IPS-20b (cell line): ENCODE measurements around the gene NCKAP1.
"Not testable (repeated sequence)": the region's sequence is repeated elsewhere in the genome, so short reads cannot be mapped to it uniquely, and the experiment has no call there.

Experiments
- H3K27ac ChIP-seq: one replicate; pipeline ENCODE4 v1.5.1; 2013; ENCODE audit warnings: low read length
- H3K27me3 ChIP-seq: 2 replicates; pipeline ENCODE4 v1.6.1; 2013; ENCODE audit warnings: mild to moderate bottlenecking, low read length, inconsistent platforms; ENCODE audit not compliant: insufficient read depth
- H3K36me3 ChIP-seq: 2 replicates; pipeline ENCODE4 v1.6.1; 2013; ENCODE audit warnings: low read depth, mild to moderate bottlenecking, inconsistent platforms, low read length, moderate library complexity; ENCODE audit not compliant: insufficient read depth
- H3K4me1 ChIP-seq: 2 replicates; pipeline ENCODE4 v1.6.1; 2013; ENCODE audit warnings: mild to moderate bottlenecking, control low read depth, inconsistent platforms, low read length, moderate library complexity; ENCODE audit not compliant: insufficient read depth
- H3K4me3 ChIP-seq: 2 replicates; pipeline ENCODE4 v1.5.1; 2013; ENCODE audit warnings: mild to moderate bottlenecking, low read length, inconsistent platforms
- H3K9ac ChIP-seq: 2 replicates; pipeline ENCODE4 v1.6.1; 2013; ENCODE audit warnings: low read depth, mild to moderate bottlenecking, inconsistent platforms, low read length, moderate library complexity
- H3K9me3 ChIP-seq: 2 replicates; pipeline ENCODE4 v1.6.1; 2013; ENCODE audit warnings: mild to moderate bottlenecking, low read depth, low read length, inconsistent platforms; ENCODE audit not compliant: insufficient read depth

Gene NCKAP1

DNA sequence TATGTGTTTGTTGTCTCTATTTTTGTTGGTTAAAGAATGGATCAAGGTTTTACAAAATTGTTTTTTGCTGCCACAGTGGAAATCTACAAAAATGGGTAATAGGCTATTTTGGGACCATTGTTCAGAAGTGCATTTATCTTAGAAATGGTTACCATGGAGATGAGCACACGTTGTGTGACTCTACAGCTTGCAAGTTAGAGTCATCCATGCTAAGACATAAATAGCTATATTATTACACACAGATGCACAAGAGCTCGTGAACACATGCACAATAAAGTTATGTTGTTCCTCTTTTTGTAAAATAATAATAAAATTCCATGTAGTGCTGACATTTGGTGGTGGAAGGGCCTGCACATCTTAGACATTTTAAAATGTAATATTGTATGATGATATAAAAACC lies 24.8 kb upstream of the NCKAP1 start:
- no peaks in the 10 kb centered on the region for H3K36me3 ChIP-seq
- H3K27ac ChIP-seq = no peak overlapping the region
- no peaks in the 10 kb centered on the region for H3K27me3 ChIP-seq
- no peaks in the 10 kb centered on the region for H3K9me3 ChIP-seq
- no peak overlapping the region for H3K9ac ChIP-seq
- H3K4me1 ChIP-seq = no peaks in the 10 kb centered on the region
- no peak overlapping the region for H3K4me3 ChIP-seq

GRCh38 chr2:183060571-183061231 lies 22.4 kb upstream of the NCKAP1 start:
- H3K4me3 ChIP-seq = no peak overlapping the region
- no peak overlapping the region for H3K27ac ChIP-seq
- no peaks in the 10 kb centered on the region for H3K9me3 ChIP-seq
- no peaks in the 10 kb centered on the region for H3K36me3 ChIP-seq
- no peaks in the 10 kb centered on the region for H3K4me1 ChIP-seq
- no peak overlapping the region for H3K9ac ChIP-seq
- no peaks in the 10 kb centered on the region for H3K27me3 ChIP-seq

DNA sequence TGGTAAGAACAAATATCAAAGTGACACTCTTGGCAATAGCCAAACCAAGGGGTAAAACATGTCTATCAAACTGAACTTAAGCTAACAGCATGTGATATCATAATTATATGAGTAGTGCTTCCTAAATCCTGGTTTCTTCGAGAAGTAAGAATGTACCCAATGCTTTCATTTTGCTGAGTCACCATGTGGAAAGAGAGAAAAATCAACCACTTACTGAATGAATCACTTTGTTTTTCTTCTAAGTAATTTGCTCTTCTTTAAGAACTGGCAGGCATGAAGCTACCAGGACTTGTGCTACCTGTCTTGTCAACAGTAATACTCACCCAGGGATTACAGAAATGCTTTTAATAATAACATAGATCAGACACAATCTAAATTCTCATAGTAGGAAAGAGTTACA lies 21.3 kb upstream of the NCKAP1 start:
- Histone ChIP-seq H3K27me3 (no peaks in the 10 kb centered on the region), H3K4me1 (no peaks in the 10 kb centered on the region), H3K36me3 (no peaks in the 10 kb centered on the region), H3K27ac (no peak overlapping the region), H3K4me3 (no peak overlapping the region), H3K9ac (no peak overlapping the region), H3K9me3 (no peaks in the 10 kb centered on the region)

- Histone ChIP-seq H3K27ac (no peak overlapping the region), H3K4me3 (no peak overlapping the region), H3K9me3 (no peaks in the 10 kb centered on the region; the same call in 1 of the 2 replicates), H3K9ac (no peak overlapping the region), H3K36me3 (no peaks in the 10 kb centered on the region), H3K4me1 (no peaks in the 10 kb centered on the region), H3K27me3 (no peaks in the 10 kb centered on the region)
Measured at GRCh38 chr2:183057333-183057985, 19.2 kb upstream of the NCKAP1 start.

DNA sequence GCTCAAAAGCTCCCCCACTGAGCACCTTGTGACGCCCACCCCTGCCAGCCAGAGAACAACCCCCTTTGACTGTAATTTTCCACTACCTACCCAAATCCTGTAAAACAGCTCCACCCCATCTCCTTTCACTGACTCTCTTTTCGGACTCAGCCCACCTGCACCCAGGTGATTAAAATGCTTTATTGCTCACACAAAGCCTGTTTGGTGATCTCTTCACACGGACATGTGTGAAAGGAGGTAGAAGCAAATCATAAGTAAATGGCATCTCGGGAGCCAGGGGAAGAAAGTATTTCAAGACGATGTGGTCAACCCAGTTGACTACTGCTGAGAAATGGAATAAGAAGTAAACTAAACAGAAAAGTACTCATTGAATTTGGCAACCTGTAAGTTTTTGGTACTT lies 11.2 kb upstream of the NCKAP1 start:
- Histone ChIP-seq H3K4me3 (peak overlapping the region; percentile 52; the same call in 1 of the 2 replicates), H3K9ac (peak overlapping the region; percentile 75)

DNA sequence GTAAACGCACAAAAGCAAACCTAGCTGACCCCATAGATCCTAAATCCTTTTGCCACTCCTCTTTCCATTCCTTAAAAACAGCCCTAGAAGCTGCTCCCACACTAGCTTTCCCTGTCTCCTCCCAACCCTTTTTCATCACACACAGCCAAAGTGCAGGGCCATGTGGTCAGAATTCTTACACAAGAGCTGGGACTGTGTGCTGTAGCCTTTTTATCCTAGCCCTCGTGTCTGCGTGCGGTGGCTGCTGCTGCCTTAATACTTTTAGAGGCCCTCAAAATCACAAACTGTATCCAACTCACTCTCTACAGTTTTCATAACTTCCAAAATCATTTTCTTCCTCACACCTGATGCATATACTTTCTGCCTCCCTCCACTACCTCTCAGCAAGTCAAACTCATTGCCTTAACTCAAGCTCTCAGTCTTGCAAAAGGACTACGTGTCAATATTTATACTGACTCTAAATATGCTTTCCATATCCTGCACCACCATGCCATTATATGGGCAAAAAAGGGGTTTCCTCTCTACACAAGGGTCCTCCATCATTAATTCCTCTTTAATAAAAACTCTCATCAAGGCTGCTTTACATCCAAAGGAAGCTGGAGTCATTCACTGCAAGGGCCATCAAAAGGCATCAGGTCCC lies 9.3 kb upstream of the NCKAP1 start:
- not testable (repeated sequence) for H3K9me3 ChIP-seq, H3K36me3 ChIP-seq, H3K27me3 ChIP-seq, H3K4me3 ChIP-seq, H3K9ac ChIP-seq, H3K27ac ChIP-seq
- peaks cover 13% of the 10 kb centered on the region for H3K4me1 ChIP-seq

More for the DNA sequence above, 11.2 kb upstream of the NCKAP1 start:
- no peaks in the 10 kb centered on the region for H3K36me3 ChIP-seq
- H3K27me3 ChIP-seq = no peaks in the 10 kb centered on the region
- H3K4me1 ChIP-seq = peaks cover 13% of the 10 kb centered on the region
- peak overlapping the region; percentile 13 for H3K27ac ChIP-seq
- no peaks in the 10 kb centered on the region; the same call in 1 of the 2 replicates for H3K9me3 ChIP-seq

- H3K4me3 ChIP-seq, H3K9ac ChIP-seq, H3K4me1 ChIP-seq, H3K36me3 ChIP-seq, H3K9me3 ChIP-seq, H3K27ac ChIP-seq: not testable (repeated sequence)
- peaks cover 10% of the 10 kb centered on the region for H3K27me3 ChIP-seq
Measured at GRCh38 chr2:183043580-183043979, 5.3 kb upstream of the NCKAP1 start.

DNA sequence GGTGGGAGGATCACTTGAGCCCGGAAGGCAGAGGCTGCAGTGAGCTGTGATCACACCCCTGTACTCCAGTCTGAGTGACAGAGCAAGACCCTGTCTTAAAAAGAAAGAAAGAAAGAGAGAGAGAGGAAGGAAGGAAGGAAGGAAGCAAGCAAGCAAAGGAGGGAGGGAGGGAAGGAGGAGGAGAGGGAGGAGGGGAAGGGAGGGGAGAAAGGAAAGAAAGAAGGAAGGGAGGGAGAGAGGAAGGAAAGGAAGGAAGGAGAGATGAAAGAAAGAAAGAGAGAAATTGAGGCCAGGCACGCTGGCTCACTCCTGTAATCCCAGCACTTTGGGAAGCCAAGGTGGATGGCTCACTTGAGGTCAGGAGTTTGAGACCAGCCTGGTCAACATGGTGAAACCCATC lies 2.3 kb upstream of the NCKAP1 start:
- Histone ChIP-seq H3K27me3 (peaks cover 10% of the 10 kb centered on the region), H3K4me1 (peaks cover 12% of the 10 kb centered on the region; the same call in 1 of the 2 replicates), H3K9me3 (no peaks in the 10 kb centered on the region), H3K36me3 (no peaks in the 10 kb centered on the region), H3K9ac (no peak overlapping the region), H3K27ac (no peak overlapping the region), H3K4me3 (no peak overlapping the region)

DNA sequence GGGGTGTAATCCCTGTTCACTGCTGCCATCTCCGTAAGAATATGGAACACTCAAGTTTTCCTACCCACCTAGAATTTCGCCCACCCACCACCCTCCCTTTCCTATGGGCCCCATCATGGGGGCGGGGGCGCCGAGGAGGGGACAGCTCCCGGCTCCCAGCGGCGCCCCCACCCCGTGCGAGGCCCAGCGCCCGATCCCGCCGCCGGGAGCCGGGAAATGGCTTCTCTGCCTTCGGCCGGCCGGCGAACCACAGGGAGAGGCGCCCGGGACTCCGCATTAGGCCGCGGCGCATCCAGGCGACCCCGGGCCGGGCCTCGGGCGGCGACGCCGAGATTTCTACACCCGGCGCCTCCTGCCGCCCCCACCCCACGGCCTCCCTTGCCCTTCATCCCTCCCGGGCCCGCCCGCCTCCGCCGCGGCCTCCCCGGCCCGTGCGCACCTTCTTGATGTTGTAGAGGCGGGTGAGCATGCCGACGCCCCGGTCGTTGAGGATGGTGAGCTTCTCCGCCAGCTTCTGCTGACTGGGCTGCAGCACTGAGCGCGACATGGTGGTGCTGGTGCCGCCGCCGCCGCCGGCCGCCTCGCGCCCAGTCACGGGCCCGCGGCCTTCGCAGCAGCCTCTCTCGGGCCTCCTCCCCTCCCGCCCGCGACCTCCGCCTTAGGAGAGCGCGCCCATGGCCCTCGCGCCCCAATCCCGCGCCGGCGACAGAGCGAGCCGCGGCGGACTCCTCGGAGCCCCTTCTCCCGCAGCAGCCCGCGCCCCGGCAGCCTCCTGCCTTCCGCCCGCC lies 510 bp downstream of the NCKAP1 start:
- peaks cover 10% of the 10 kb centered on the region for H3K27me3 ChIP-seq
- peaks cover 26% of the 10 kb centered on the region; the same call in 1 of the 2 replicates for H3K4me1 ChIP-seq
- H3K36me3 ChIP-seq = no peaks in the 10 kb centered on the region
- no peak overlapping the region for H3K27ac ChIP-seq
- H3K9me3 ChIP-seq = no peaks in the 10 kb centered on the region
- H3K9ac ChIP-seq = peak overlapping the region; percentile 78
- peak overlapping the region; percentile 81 for H3K4me3 ChIP-seq

- no peaks in the 10 kb centered on the region for H3K36me3 ChIP-seq
- peak overlapping the region; percentile 81 for H3K4me3 ChIP-seq
- H3K27ac ChIP-seq = no peak overlapping the region
- no peaks in the 10 kb centered on the region for H3K9me3 ChIP-seq
- H3K9ac ChIP-seq = peak overlapping the region; percentile 78
- H3K4me1 ChIP-seq = peaks cover 29% of the 10 kb centered on the region
- peaks cover 10% of the 10 kb centered on the region for H3K27me3 ChIP-seq
Measured at GRCh38 chr2:183037074-183037552, 1.1 kb downstream of the NCKAP1 start.

DNA sequence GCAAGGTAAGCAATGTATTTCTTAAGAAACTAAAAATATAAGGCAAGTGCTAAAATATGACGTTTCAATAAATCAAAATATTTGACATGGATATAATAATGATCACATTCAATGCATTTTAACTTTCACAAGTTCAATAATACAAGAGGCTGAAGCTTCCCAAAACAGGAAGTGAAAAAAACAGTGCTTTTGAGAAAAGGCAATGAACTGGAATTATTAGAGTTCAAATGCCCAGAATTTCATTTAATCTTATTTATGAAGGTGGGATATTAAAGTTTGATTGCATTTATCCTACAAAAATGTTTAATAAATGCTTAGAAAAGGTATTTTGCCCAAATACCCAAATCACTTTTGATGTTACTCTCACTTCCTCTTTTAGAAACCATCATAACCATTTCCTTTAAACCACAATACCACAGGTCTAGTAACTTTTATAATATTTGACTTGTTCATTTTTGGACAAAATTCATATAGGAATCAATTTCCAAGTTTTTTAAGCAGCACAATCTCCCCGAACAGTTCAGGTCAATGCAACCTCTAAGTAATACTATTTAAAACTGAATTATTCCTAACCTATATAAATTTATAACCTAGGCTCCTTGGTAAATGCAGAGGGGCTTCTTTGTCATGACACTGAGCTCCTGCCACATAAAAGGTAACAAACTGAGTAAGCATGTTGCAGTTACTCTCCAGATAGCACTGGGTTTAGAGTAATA lies 2.1 kb downstream of the NCKAP1 start:
- Histone ChIP-seq H3K9me3 (no peaks in the 10 kb centered on the region), H3K4me1 (peaks cover 31% of the 10 kb centered on the region), H3K4me3 (peak overlapping the region; percentile 81), H3K9ac (peak overlapping the region; percentile 78), H3K27me3 (peaks cover 10% of the 10 kb centered on the region), H3K27ac (peak overlapping the region; percentile 39), H3K36me3 (no peaks in the 10 kb centered on the region)
